ENCODE measurements around the gene KCTD16. TPM values are rescaled to one million over a fixed set of nuclear protein-coding genes. Genes with fewer than 3 reads are reported as not detected.
A peak's percentile ranks its signal among the peaks of the same experiment; 100 is the strongest.

The KCTD16 gene
- total RNA-seq, 1 donor from 2014 or later, result 0.64 TPM

DNA sequence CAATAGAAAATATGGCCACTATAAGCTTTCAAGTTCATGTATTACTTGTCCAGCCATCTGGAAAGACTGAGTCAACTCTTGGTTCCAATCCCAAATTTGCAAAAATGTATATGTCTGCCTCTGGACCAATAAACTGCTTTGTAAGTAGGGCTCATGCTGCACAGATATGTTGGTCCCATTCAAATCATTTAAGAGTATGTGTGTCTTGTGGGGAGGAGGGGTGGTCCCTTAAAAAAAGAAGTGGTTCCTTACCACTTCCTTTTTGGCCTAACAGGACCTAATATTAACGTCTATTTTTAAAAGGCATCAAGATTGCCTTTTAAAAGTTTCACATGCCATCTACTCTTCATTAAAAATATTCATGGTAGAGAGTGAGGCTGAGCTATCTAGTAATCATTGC, 214.9 kb downstream of the KCTD16 start:
- intact Hi-C loops (cut with DNase I), result no loop called here
- Histone ChIP-seq H3K36me3 (no peaks in the 10 kb centered on the region), H3K4me1 (no peaks in the 10 kb centered on the region), H3K9me3 (no peaks in the 10 kb centered on the region), H3K27me3 (no peaks in the 10 kb centered on the region), H3K27ac (no peak overlapping the region), H3K4me3 (no peak overlapping the region)
- TF ChIP-seq, protein P1, sequence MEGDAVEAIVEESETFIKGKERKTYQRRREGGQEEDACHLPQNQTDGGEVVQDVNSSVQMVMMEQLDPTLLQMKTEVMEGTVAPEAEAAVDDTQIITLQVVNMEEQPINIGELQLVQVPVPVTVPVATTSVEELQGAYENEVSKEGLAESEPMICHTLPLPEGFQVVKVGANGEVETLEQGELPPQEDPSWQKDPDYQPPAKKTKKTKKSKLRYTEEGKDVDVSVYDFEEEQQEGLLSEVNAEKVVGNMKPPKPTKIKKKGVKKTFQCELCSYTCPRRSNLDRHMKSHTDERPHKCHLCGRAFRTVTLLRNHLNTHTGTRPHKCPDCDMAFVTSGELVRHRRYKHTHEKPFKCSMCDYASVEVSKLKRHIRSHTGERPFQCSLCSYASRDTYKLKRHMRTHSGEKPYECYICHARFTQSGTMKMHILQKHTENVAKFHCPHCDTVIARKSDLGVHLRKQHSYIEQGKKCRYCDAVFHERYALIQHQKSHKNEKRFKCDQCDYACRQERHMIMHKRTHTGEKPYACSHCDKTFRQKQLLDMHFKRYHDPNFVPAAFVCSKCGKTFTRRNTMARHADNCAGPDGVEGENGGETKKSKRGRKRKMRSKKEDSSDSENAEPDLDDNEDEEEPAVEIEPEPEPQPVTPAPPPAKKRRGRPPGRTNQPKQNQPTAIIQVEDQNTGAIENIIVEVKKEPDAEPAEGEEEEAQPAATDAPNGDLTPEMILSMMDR (IDR thresholded peaks at IDR 0.05), result no peak
- DNase-seq (ENCODE audit: low spot score in 2 of 2), result no peak

- DNase-seq (ENCODE audit: low spot score in 2 of 2), result no peak
These were observed 215.6 kb downstream of the KCTD16 start for GRCh38 chr5:144386315-144386714.

GRCh38 chr5:144390133-144390532, 219.5 kb downstream of the KCTD16 start:
- no peak for DNase-seq (ENCODE audit: low spot score in 2 of 2)
- intact Hi-C loops (cut with DNase I), result no loop called here
- H3K9me3 ChIP-seq, result no peaks in the 10 kb centered on the region
- TF ChIP-seq, protein P1 (IDR thresholded peaks at IDR 0.05), result peak in 1 of 3 experiments; percentile 16
- H3K4me3 ChIP-seq, result no peak overlapping the region
- no peak overlapping the region for H3K27ac ChIP-seq
- H3K36me3 ChIP-seq, result no peaks in the 10 kb centered on the region
- H3K27me3 ChIP-seq, result no peaks in the 10 kb centered on the region
- no peaks in the 10 kb centered on the region for H3K4me1 ChIP-seq

More at GRCh38 chr5:144386315-144386714, 215.6 kb downstream of the KCTD16 start:
- TF ChIP-seq, protein P1 (IDR thresholded peaks at IDR 0.05), result no peak
- no peak overlapping the region for H3K4me3 ChIP-seq
- no peaks in the 10 kb centered on the region for H3K36me3 ChIP-seq
- H3K4me1 ChIP-seq, result no peaks in the 10 kb centered on the region
- no peaks in the 10 kb centered on the region for H3K9me3 ChIP-seq
- no peak overlapping the region for H3K27ac ChIP-seq
- H3K27me3 ChIP-seq, result no peaks in the 10 kb centered on the region
- intact Hi-C loops (cut with DNase I), result no loop called here

DNA sequence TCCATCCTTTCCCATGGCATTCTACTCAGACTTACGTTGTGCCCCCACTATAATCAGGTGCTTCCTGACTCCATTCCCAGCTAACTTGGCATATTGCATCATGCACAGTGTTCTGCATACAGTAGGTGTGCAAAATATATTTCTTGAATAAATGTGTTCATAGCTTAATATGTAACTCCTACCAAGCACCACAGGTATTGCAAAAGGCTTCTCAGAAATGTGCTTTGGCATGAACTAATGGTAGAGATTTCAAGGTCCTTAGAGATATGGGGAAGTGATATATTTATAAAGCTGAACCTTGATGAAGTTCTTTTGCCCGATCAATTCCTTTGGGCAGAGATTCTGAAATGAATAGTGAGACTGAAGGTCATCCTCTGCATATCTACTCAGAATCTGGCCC, 220.4 kb downstream of the KCTD16 start:
- TF ChIP-seq, protein P1 (IDR thresholded peaks at IDR 0.05), result no peak
- H3K4me1 ChIP-seq, result no peaks in the 10 kb centered on the region
- no peaks in the 10 kb centered on the region for H3K27me3 ChIP-seq
- no peak for DNase-seq (ENCODE audit: low spot score in 2 of 2)
- H3K9me3 ChIP-seq, result no peaks in the 10 kb centered on the region
- intact Hi-C loops (cut with DNase I), result no loop called here
- H3K4me3 ChIP-seq, result no peak overlapping the region
- no peak overlapping the region for H3K27ac ChIP-seq
- H3K36me3 ChIP-seq, result no peaks in the 10 kb centered on the region

- H3K4me1 ChIP-seq, result no peaks in the 10 kb centered on the region
- H3K36me3 ChIP-seq, result no peaks in the 10 kb centered on the region
- no peak overlapping the region for H3K4me3 ChIP-seq
- H3K27me3 ChIP-seq, result no peaks in the 10 kb centered on the region
- intact Hi-C loops (cut with DNase I), result no loop called here
- TF ChIP-seq, protein P1 (IDR thresholded peaks at IDR 0.05), result no peak
- H3K27ac ChIP-seq, result no peak overlapping the region
- H3K9me3 ChIP-seq, result no peaks in the 10 kb centered on the region
- no peak for DNase-seq (ENCODE audit: low spot score in 2 of 2)
These were observed 223.2 kb downstream of the KCTD16 start for GRCh38 chr5:144393641-144394435.
